Ammon's horn (tissue), 1 donor: Measurements from ENCODE around the gene SKP1.
"Not testable (repeated sequence)": the region's sequence is repeated elsewhere in the genome, so short reads cannot be mapped to it uniquely, and the experiment has no call there.

ENCODE experiments used
- DNase-seq: peaks from one replicate; pipeline ENCODE4 v3.0.0-alpha.2; 2016; ENCODE audit warnings: low spot score

SKP1 gene

DNA sequence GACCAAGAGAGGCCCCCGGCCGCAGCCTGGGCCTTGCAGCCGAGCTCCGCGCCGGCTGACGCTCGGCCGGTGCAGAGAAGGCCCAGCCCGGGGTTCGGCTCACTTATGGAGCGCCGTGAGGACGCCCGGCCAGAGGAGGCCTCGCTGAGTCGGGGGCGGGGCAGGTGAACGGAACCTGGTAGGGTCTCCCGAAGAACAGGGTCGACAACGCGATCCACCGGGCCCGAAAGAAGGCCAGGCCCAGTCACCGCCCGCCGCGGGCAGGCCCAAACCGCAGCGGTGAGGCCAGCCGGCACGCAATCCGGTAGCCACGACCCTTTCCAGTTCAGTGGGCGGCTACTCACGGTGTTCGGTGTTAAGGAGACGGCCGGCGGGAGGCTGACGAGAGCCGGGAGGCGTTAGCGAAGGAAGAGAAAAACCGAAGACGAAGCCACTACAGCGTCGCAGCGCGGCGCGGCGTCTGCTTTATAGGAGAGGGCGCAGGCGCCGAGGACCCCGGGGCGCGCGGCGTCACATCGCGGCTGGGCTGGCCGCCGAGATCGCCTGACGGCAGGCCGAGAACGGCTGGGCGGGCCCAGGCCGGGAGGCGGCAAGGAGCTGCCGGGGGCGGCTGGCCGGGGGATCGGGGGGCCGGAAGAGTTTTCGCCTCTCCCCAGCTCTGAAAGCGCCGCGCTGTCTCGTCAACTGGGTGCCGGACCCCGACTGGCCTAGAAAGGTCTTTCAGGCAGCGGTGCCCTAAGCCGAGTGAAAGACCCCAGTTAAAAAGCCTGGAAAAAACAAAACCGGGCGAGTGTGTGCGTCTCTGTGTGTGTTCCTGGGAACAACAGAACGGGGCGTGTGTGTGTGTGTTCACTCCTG, at the start of gene SKP1:
SKP1 (minus strand) TSS at position 440 of the 858 bp plus-strand sequence. CDS start 2,928 bp downstream, outside the sequence.
- peak; percentile 88 for DNase-seq

DNA sequence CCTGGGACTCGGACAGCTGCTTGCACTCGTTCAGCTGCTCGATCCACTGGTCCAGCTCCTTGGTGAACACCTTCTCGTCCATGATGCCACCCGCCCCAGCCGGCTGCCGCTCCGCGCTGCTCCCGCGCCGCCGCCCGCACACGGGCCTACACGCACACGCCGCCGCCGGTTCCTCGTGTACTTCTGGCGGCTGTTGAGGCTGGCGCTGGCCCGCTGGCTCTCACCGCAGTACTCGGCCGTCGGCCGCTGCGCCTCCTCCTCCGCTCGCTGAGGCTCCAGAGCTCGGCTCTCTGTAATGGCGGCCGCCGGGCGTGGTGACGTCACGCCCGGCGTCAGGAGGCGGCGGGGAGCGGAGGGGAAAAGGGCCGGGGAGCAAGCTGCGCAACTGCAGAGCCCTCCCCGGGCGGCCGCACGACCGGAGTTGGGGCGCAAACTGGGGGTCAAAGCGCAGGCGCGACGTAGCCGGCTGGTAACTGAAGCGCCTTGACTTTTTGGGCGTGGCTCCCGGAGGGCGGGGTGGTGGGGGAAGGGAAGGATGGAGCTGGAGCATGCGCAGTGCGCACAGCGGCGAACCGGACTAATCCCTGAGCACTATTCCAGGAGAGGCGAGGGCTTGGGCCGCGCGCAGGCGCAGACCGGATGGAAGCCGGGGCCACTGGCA, 49.2 kb upstream of the SKP1 start, which contains the start of gene PPP2CA:
PPP2CA (minus strand) TSS at position 294 of the 661 bp plus-strand sequence; CDS start at position 82, 212 bp downstream.
- peak; percentile 98 for DNase-seq

GRCh38 chr5:134224888-134225779, 48.4 kb upstream of the SKP1 start:
- peak; percentile 61 for DNase-seq

DNA sequence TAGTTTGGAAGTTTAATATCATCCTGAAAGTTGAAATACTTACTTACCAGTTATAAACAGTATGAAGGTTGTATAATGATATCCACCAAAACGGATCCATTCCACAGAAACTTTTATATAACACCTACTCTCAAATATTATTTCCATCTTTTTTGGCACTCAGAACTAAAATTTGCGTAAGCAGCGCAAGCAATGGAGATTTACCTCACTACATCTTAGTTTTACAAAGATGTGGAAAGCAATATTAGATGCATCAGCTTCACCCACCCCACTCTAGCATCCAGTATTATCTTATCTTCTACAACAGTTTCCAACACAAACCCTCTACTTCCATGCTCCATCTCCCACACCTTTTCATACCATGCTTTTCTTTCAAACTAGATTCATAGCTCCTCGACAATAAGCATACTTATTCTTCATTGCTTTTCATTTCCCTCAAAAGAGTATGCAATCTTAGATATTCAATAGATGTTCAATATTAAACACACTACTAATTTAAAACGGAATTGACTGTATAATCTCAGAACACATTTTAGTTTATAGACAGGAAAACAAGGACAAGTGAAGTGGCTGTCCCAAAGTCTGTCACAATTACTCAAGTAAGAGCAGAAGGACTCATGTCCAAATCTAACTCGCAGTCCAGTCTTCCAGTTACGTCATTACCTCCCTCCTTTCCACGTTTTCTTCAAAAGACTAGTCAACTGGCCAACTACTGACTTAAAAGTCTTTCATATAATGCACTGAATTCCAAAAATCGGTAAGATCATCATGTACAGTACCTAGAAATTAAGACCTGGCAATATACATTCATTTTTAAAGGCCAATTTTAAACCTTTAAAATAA, 46.9 kb upstream of the SKP1 start:
- no peak for DNase-seq

DNA sequence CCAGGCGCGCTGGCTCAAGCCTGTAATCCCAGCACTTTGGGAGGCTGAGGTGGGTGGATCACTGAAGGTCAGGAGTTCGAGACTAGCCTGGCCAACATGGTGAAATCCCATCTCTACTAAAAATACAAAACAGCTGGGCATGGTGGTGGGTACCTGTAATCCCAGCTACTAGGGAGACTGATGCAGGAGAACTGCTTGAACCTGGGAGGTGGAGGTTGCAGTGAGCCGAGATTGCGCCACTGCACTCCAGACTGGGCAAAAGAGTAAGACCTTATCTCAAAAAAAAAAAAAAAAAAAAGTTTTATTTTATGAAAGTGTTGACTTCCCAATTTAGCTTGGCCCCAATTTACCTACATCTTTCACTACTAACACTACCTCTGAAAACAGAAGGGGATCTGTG, 44.9 kb upstream of the SKP1 start:
- not testable (repeated sequence) for DNase-seq

GRCh38 chr5:134215757-134216156, 39.0 kb upstream of the SKP1 start:
- no peak for DNase-seq

DNA sequence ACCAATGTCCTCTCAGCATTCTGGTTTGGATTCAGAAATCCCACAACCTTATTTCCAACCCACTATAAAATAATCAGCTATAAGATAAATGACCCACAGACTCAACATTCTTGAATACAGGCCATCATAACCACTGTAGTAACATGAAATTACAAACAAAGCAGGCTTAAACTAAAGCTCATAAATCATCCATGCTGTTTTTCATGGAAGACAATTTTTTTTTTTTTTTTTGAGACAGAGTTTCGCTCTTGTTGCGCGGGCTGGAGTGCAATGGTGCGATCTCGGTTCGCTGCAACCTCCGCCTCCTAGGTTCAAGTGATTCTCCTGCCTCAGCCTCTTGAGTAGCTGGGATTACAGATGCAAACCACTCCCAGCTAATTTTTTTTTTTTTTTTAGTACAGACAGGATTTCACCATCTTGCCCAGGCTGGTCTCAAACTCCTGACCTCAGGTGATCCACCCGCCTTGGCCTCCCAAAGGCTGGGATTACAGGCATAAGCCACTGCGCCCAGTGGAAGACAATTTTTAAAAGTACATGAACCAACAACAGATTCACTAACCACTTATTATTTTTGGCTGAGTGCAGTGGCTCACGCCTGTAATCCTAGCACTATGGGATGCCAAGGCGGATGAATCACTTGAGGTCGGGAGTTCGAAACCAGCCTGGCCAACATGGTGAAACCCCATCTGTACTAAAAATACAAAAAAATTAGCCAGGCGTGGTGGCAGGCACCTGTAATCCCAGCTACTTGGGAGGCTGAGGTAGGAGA, 34.7 kb upstream of the SKP1 start:
- DNase-seq: not testable (repeated sequence)

DNA sequence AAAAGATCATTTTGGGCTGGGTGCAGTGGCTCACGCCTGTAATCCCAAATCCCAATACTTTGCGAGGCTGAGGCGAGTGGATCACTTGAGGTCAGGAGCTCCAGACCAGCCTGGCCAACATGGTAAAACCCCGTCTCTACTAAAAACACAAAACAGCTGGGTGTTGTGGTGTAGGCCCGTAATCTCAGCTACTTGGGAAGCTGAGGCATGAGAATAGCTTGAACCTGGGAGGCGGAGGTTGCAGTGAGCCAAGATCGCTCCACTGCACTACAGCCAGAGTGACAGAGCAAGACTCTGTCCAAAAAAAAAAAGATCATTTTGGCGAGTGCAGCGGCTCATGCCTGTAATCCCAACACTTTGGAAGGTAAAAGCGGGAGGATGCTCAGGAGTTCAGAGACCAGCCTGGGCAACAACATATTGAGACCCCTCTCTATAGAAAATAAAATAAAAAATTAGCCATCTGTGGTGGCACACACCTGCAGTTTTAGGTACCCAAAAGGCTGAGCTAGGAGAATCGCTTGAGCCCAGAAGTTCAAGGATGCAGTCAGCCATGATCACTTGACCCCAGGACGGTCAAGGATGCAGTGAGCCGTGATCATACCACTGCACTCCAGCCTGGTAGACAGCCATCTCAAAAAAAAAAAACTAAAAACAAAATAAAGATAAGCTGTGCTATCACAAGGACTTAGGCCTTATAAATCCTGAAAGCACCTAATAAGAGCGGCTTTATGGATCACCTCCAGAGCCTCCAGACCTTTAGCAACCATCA, 32.9 kb upstream of the SKP1 start:
- no peak for DNase-seq

GRCh38 chr5:134207696-134208095, 30.9 kb upstream of the SKP1 start:
- no peak for DNase-seq

- DNase-seq: no peak
Observed at GRCh38 chr5:134206627-134207160, 29.9 kb upstream of the SKP1 start.

DNA sequence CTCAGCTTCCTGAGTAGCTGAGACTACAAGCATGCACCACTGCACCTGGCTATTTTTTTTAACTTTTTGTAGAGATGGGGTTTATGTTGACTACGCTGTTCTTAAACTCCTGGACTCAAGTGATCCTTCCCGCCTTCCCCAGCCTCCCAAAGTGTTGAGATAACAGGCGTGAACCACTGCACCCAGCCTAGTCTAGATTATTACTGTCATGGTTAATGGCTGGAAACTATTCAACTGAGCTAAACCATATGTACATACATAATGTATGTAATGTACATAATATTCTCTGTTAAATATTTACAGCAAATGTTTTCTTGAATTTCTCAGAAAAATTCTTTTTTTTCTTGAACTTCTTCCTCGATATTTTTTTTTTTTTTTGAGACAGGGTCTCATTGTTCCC, 27.8 kb upstream of the SKP1 start:
- DNase-seq: no peak

GRCh38 chr5:134203630-134204029, 26.9 kb upstream of the SKP1 start:
- no peak for DNase-seq

GRCh38 chr5:134195666-134196065, 18.9 kb upstream of the SKP1 start:
- no peak for DNase-seq

DNA sequence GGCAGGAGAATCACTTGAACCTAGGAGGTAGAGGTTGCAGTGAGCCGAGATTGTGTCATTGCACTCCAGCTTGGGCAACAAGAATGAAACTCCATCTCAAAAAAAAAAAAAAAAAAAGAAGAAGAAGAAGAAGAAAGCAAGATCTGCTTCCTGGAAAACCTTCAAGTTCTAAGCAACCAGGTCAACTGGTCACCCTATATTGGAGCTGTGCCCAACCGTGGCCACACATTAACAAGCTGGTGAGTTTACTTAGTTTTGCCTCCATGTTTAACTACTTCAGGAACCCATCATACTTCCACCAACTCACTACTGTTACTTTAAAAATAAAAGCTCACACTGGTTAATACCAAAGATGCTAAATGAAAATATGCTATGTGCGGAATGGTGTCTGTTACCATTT, 12.3 kb upstream of the SKP1 start:
- DNase-seq: no peak

- DNase-seq: no peak
Observed at GRCh38 chr5:134188092-134188491, 11.3 kb upstream of the SKP1 start.

DNA sequence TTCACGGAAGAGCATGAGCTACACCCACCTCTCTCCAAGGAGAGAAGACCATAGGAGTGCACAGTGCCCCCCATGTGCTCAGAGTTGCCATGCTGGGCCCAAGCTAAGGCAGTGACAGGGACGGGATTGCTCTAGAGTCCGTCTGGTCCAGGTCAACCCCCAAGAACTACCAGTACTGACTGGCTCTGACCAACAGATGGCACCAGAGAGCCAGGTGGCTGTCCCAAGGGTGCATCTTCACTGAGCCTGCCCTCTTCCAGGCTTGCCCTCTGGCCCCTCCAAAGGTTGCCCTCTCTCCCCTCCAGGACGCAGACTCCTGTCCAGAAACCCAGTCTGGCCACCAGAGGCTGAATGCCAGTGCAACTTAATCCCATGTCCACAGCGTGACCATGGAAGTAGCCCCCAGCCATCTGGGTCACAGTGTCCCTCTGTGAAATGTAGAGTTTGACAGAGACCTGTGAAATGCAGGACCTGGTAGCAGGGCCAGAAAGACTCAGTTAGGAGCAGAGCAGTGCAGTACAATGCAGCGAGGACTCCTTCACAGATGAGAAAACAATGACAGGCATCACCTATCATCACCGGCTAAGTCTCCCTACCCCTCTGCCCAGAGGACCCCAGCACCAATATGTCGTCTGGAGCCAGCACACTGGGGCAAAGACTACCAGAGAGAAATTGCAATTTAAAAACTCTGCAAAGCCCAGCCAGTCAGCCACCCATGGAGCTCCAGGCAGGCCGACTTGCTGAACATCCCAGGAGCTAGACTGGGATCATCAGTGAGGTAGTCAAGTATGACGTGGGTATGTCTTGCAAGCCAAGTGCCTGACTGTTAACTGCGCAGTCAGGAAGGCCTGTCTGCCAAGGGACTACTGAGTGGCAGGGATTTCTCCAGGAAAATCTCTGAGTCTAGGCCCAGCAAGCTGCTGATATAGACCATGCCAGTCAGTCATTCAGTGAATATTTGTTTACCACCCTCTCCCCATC, 7.7 kb upstream of the SKP1 start:
- DNase-seq: peak; percentile 82

DNA sequence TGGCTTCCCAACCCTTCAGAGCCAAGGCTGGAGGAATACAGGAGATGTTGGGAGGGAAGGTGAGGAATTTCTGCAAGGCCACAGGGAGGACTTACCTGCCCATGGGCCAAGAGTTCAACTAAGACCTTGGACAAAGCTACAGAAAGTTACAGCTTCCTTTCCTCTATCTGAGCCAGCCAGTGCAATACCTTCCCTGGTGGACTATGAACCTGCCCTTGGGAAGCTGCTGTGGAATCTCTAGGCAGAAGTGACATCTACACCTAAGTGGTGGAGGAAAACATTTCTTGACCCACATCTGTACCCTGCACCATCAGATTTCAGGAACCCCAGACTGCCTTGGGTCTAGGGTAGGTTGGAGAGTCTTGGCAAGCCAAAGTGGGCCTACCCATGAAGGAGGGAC, 6.7 kb upstream of the SKP1 start:
- no peak for DNase-seq

DNA sequence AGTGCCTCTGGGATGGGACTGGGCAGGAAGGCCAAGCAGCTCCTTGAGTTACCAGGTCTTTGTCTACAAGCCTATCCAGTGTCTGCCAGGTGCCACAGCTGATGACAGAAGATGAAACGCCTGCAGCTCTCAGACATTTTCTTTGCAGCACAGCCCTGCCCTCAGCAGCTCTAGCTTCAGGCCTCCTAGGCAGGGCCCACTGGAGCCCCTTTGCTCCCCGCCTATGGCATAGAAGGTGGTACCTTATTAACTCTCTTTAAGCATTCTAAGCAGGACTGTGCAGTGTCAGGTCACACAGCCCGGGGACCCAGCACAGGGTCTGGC, 1.3 kb upstream of the SKP1 start:
- DNase-seq: no peak
